ENCODE results near the gene QRICH2. TPM values are rescaled to one million over a fixed set of nuclear protein-coding genes. Genes with fewer than 3 reads are reported as not detected.

Gene QRICH2
- total RNA-seq, 4 donors from 2014 or later, result 0.59 to 2.4 (median 1.1) TPM

DNA sequence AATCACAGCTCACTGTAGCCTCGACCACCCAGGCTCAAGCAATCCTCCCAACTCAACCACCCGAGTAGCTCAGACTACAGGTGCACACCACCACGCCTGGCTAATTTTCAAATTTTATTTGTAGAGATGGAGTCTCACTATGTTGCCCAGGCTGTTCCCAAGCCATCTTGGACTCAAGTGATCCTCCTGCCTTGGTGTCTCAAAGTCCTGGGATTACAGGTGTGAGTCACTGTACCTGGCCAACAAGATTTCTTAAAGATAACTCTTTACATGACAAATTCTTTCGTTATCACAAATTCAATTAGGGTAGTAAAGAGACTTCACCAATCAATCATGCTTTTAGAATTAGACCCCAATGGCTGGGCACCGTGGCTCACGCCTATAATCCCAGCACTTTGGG, 33.2 kb upstream of the QRICH2 start:
- DNase-seq, result no peak
- no peak for ATAC-seq
- TF ChIP-seq POLR2A (IDR thresholded peaks at IDR 0.05) (no peak), CTCF (IDR thresholded peaks at IDR 0.05 in 4 of 5, conservative IDR thresholded peaks at IDR 0.05 in 1 of 5) (no peak)
- intact Hi-C loops (cut with DNase I; ENCODE audit: low total_unique reads), result no loop called here
- in situ Hi-C loops (cut with MboI; ENCODE audit: low sequenced_read_pairs in 4 of 4), result no loop called here
- Histone ChIP-seq H3K4me3 (no peak overlapping the region), H3K27ac (no peak overlapping the region), H3K27me3 (no peaks in the 10 kb centered on the region), H3K9me3 (no peaks in the 10 kb centered on the region), H3K36me3 (peaks cover 0 to 28% of the 10 kb centered on the region in 2 donors), H3K4me1 (no peaks in the 10 kb centered on the region)

DNA sequence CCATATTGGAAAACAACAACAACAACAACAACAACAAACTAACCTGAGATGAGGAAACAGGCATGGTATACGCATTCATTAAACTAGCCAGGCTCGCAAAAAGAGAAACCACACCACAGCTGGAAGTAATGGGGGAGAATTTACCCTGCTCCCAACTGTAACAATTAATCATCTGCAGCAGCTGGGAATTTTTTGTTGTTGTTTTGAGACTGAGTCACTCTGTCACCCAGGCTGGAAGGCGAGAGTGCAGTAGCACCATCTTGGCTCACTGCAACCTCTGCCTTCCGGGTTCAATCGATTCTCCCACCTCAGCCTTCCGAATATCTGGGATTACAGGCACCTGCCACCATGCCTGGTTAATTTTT, 29.3 kb upstream of the QRICH2 start:
- no peak for ATAC-seq
- DNase-seq, result no peak

DNA sequence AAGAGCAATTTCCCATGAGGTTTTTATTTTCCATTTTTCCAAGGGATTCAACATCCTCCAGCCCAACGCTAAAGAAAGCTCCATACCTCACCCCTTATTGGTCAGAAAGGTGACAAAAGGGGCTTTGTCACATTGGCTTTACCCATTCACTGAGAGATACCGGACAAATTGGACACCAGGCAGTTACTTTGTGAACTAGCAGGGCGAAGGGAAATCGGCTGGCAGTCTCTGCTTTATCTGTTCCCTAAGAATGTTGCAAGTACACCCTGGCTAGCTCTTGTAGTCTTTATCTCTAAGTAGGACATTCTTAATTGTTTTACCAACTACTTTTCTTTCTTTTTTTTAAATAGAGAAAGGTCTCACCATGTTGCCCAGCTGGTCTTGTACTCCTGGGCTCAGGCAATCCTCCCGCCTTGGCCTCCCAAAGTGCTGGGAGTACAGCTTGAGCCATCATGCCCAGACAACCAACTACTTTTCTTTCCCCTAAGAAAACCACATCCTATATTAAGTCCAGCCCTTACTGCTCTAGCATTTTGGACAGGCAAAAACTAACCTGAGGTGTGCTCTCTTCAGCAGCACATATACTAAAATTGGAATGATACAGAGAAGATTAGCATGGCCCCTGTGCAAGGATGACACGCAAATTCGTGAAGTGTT, 28.8 kb upstream of the QRICH2 start:
- H3K4me1 ChIP-seq, result peaks cover 5 to 8% of the 10 kb centered on the region in 2 donors
- no peaks in the 10 kb centered on the region for H3K9me3 ChIP-seq
- in situ Hi-C loops (cut with MboI; ENCODE audit: low sequenced_read_pairs in 4 of 4), result no loop called here
- H3K4me3 ChIP-seq, result no peak overlapping the region
- H3K36me3 ChIP-seq, result no peaks in the 10 kb centered on the region
- no peaks in the 10 kb centered on the region for H3K27me3 ChIP-seq
- intact Hi-C loops (cut with DNase I; ENCODE audit: low total_unique reads), result no loop called here
- no peak overlapping the region for H3K27ac ChIP-seq
- DNase-seq (no peak), ATAC-seq (no peak)
- TF ChIP-seq POLR2A (IDR thresholded peaks at IDR 0.05) (no peak), CTCF (IDR thresholded peaks at IDR 0.05 in 4 of 5, conservative IDR thresholded peaks at IDR 0.05 in 1 of 5) (no peak)

More for the DNA sequence above, 29.3 kb upstream of the QRICH2 start:
- intact Hi-C loops (cut with DNase I; ENCODE audit: low total_unique reads) (no loop called here), in situ Hi-C loops (cut with MboI; ENCODE audit: low sequenced_read_pairs in 4 of 4) (no loop called here)
- H3K27me3 ChIP-seq, result no peaks in the 10 kb centered on the region
- H3K27ac ChIP-seq, result no peak overlapping the region
- H3K9me3 ChIP-seq, result no peaks in the 10 kb centered on the region
- H3K4me1 ChIP-seq, result peaks cover 3 to 4% of the 10 kb centered on the region in 2 donors
- no peak overlapping the region for H3K4me3 ChIP-seq
- TF ChIP-seq POLR2A (IDR thresholded peaks at IDR 0.05) (no peak), CTCF (IDR thresholded peaks at IDR 0.05 in 4 of 5, conservative IDR thresholded peaks at IDR 0.05 in 1 of 5) (no peak)
- peaks cover 0 to 4% of the 10 kb centered on the region in 2 donors for H3K36me3 ChIP-seq

DNA sequence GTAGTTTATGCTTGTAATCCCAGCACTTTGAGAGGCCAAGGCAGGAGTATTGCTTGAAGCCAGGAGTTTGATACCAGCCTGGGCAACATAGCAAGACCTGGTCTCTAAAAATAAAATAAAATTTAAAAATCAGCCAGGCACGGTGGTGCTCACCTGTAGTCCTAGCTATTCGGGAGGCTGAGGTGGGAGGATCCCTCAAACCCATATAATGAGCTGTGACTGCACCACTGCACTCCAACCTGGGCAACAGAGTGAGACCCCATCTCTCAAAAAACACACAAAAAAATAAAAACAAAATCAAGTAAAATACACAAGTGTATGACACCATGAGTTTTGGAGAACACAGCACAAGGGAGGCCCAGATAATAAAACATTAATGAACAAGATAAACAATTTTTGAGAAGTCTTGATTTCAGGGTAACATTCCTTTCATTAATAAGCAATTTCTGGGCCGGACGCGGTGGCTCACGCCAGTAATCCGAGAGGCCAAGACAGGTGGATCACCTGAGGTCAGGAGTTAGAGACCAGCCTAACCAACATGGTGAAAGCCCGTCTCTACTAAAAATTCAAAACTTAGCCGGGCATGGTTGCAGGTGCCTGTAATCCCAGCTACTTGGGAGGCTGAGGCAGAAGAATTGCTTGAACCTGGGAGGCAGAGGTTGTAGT, 27.8 kb upstream of the QRICH2 start:
- in situ Hi-C loops (cut with MboI; ENCODE audit: low sequenced_read_pairs in 4 of 4), result no loop called here
- no peak for TF ChIP-seq POLR2A (IDR thresholded peaks at IDR 0.05)
- TF ChIP-seq CTCF (IDR thresholded peaks at IDR 0.05 in 4 of 5, conservative IDR thresholded peaks at IDR 0.05 in 1 of 5), result no peak
- H3K27me3 ChIP-seq, result no peaks in the 10 kb centered on the region
- no peak overlapping the region for H3K4me3 ChIP-seq
- DNase-seq (no peak), ATAC-seq (no peak)
- intact Hi-C loops (cut with DNase I; ENCODE audit: low total_unique reads), result no loop called here
- H3K36me3 ChIP-seq, result peaks cover 0 to 4% of the 10 kb centered on the region in 2 donors
- no peak overlapping the region for H3K27ac ChIP-seq
- H3K9me3 ChIP-seq, result no peaks in the 10 kb centered on the region
- H3K4me1 ChIP-seq, result peaks cover 5 to 8% of the 10 kb centered on the region in 2 donors
